Esophagus (tissue), 2 donors: Measurements from ENCODE around the gene PTGDR2. TPM values are rescaled to one million over a fixed set of nuclear protein-coding genes. Genes with fewer than 3 reads are reported as not detected.

Source experiments
- H3K27ac ChIP-seq, 2 donors: one replicate each; pipeline ENCODE4 v1.5.1; 2013; ENCODE audit warnings: low read depth in 2 of 2, mild to moderate bottlenecking in 2 of 2, inconsistent platforms in 1 of 2, low read length in 1 of 2, moderate library complexity in 1 of 2
- H3K27me3 ChIP-seq, 2 donors: one replicate each; pipeline ENCODE4 v1.6.1; 2013; ENCODE audit warnings: low read length in 2 of 2, control low read depth in 1 of 2, mild to moderate bottlenecking in 1 of 2; ENCODE audit not compliant: insufficient read depth in 2 of 2, control insufficient read depth in 1 of 2
- H3K36me3 ChIP-seq, 2 donors: one replicate each; pipeline ENCODE4 v1.6.1; 2013; ENCODE audit warnings: low read length in 1 of 2; ENCODE audit not compliant: control insufficient read depth in 2 of 2, insufficient read depth in 2 of 2
- H3K4me1 ChIP-seq, 2 donors: one replicate each; pipeline ENCODE4 v1.6.1; 2013; ENCODE audit warnings: low read length in 1 of 2; ENCODE audit not compliant: control insufficient read depth in 2 of 2, insufficient read depth in 2 of 2
- H3K4me3 ChIP-seq, 2 donors: one replicate each; pipeline ENCODE4 v1.5.1; 2013; ENCODE audit warnings: low read length in 2 of 2, mild to moderate bottlenecking in 2 of 2, low read depth in 1 of 2, moderate library complexity in 1 of 2
- H3K9me3 ChIP-seq, 2 donors: one replicate each; pipeline ENCODE4 v1.6.1; 2013; ENCODE audit warnings: mild to moderate bottlenecking in 2 of 2, low read depth in 1 of 2, low read length in 1 of 2, moderate library complexity in 1 of 2; ENCODE audit not compliant: control insufficient read depth in 2 of 2, insufficient read depth in 1 of 2
- WGBS, 2 donors: extraction: QIAGEN DNeasy Blood & Tissue Kit; methylation state at CpG; one replicate each; pipeline ENCODE4 v1.1.7; 2013; 5-methylcytosine and 5-hydroxymethylcytosine counted together
- polyA plus RNA-seq, 2 donors: library from polyadenylated mRNA; stranded (reverse); fragments of 200-250 nt; gene quantifications; one replicate each; pipeline ENCODE4 v1.2.3, GENCODE V29; 2013
- donor health status: healthy with polysubstance abuse.
- donor health status: Bipolar disorder and iron deficiency.

PTGDR2 gene
- polyA plus RNA-seq, 2 donors, result 0.26 to 0.41 TPM

GRCh38 chr11:60816590-60817157 lies 39.1 kb downstream of the PTGDR2 start:
- 91 to 92% methylated on average over 2 of the region's 2 CpGs for WGBS, 2 donors
- Histone ChIP-seq H3K36me3 (no peaks in the 10 kb centered on the region), H3K4me3 (no peak overlapping the region), H3K27me3 (no peaks in the 10 kb centered on the region), H3K4me1 (no peaks in the 10 kb centered on the region), H3K27ac (no peak overlapping the region), H3K9me3 (peaks cover 0 to 5% of the 10 kb centered on the region in 2 donors)

- no peak overlapping the region for H3K4me3 ChIP-seq
- H3K4me1 ChIP-seq, result no peaks in the 10 kb centered on the region
- WGBS, 2 donors, result 89 to 94% methylated on average over 2 of the region's 2 CpGs
- peaks cover 0 to 5% of the 10 kb centered on the region in 2 donors for H3K9me3 ChIP-seq
- H3K36me3 ChIP-seq, result no peaks in the 10 kb centered on the region
- no peak overlapping the region for H3K27ac ChIP-seq
- H3K27me3 ChIP-seq, result no peaks in the 10 kb centered on the region
These were observed 41.6 kb downstream of the PTGDR2 start for GRCh38 chr11:60814112-60814511.

- Histone ChIP-seq H3K36me3 (no peaks in the 10 kb centered on the region), H3K9me3 (peaks cover 0 to 5% of the 10 kb centered on the region in 2 donors), H3K4me1 (no peaks in the 10 kb centered on the region), H3K27me3 (no peaks in the 10 kb centered on the region), H3K4me3 (no peak overlapping the region), H3K27ac (no peak overlapping the region)
- 87 to 95% methylated on average over 1 of the region's 1 CpG for WGBS, 2 donors
These were observed 42.4 kb downstream of the PTGDR2 start for GRCh38 chr11:60813324-60813723.

- no peaks in the 10 kb centered on the region for H3K4me1 ChIP-seq
- H3K9me3 ChIP-seq, result no peaks in the 10 kb centered on the region
- 45 to 52% methylated on average over 8 of the region's 8 CpGs for WGBS, 2 donors
- no peaks in the 10 kb centered on the region for H3K36me3 ChIP-seq
- H3K27ac ChIP-seq, result no peak overlapping the region
- H3K4me3 ChIP-seq, result no peak overlapping the region
- H3K27me3 ChIP-seq, result no peaks in the 10 kb centered on the region
These were observed 45.2 kb downstream of the PTGDR2 start for GRCh38 chr11:60810569-60810968.

GRCh38 chr11:60810151-60810550 lies 45.6 kb downstream of the PTGDR2 start:
- WGBS, 2 donors, result 93 to 100% methylated on average over 4 of the region's 4 CpGs
- Histone ChIP-seq H3K9me3 (no peaks in the 10 kb centered on the region), H3K4me1 (no peaks in the 10 kb centered on the region), H3K27me3 (no peaks in the 10 kb centered on the region), H3K27ac (no peak overlapping the region), H3K4me3 (no peak overlapping the region), H3K36me3 (no peaks in the 10 kb centered on the region)

- 77 to 84% methylated on average over 11 of the region's 11 CpGs for WGBS, 2 donors
- Histone ChIP-seq H3K4me1 (no peaks in the 10 kb centered on the region), H3K4me3 (no peak overlapping the region), H3K27me3 (no peaks in the 10 kb centered on the region), H3K36me3 (no peaks in the 10 kb centered on the region), H3K27ac (no peak overlapping the region), H3K9me3 (no peaks in the 10 kb centered on the region)
These were observed 46.1 kb downstream of the PTGDR2 start for GRCh38 chr11:60809691-60810090.

- Histone ChIP-seq H3K9me3 (no peaks in the 10 kb centered on the region), H3K27ac (no peak overlapping the region), H3K4me1 (no peaks in the 10 kb centered on the region), H3K27me3 (no peaks in the 10 kb centered on the region), H3K36me3 (no peaks in the 10 kb centered on the region), H3K4me3 (no peak overlapping the region)
- 62 to 63% methylated on average over 3 of the region's 3 CpGs for WGBS, 2 donors
These were observed 46.5 kb downstream of the PTGDR2 start for GRCh38 chr11:60809249-60809648.

GRCh38 chr11:60803273-60803936 lies 52.3 kb downstream of the PTGDR2 start:
- Histone ChIP-seq H3K27ac (no peak overlapping the region), H3K27me3 (no peaks in the 10 kb centered on the region), H3K4me3 (no peak overlapping the region), H3K36me3 (no peaks in the 10 kb centered on the region), H3K4me1 (no peaks in the 10 kb centered on the region), H3K9me3 (no peaks in the 10 kb centered on the region)
- 77% methylated on average over 7 of the region's 7 CpGs for WGBS, 2 donors

- H3K36me3 ChIP-seq, result no peaks in the 10 kb centered on the region
- H3K9me3 ChIP-seq, result no peaks in the 10 kb centered on the region
- H3K4me3 ChIP-seq, result no peak overlapping the region
- no peak overlapping the region for H3K27ac ChIP-seq
- no peaks in the 10 kb centered on the region for H3K27me3 ChIP-seq
- WGBS, 2 donors, result 89 to 91% methylated on average over 10 of the region's 10 CpGs
- H3K4me1 ChIP-seq, result no peaks in the 10 kb centered on the region
These were observed 54.6 kb downstream of the PTGDR2 start for GRCh38 chr11:60801194-60801593.
